ELF-1 (cell line): ENCODE measurements around the gene DDX5.

Source experiments
- DNase-seq: peaks from one replicate; pipeline ENCODE4 v3.0.0-alpha.2; 2016; ENCODE audit warnings: low read depth, low spot score

DDX5 gene

GRCh38 chr17:64448665-64449512 lies 57.2 kb downstream of the DDX5 start, which contains the start of gene MILR1:
MILR1 (plus strand) TSS chr17:64449115; CDS start chr17:64449169, 54 bp downstream.
- DNase-seq = no peak
